ENCODE measurements around the gene CIITA. TPM values are rescaled to one million over a fixed set of nuclear protein-coding genes. Genes with fewer than 3 reads are reported as not detected.

CIITA gene
- total and polyA plus RNA-seq, 8 donors: under 0.01 to 67.1 (median 12.8) TPM

- H3K27me3 ChIP-seq: peaks cover 0 to 10% (median 0%) of the 10 kb centered on the region in 3 donors
- H3K36me3 ChIP-seq: no peaks in the 10 kb centered on the region
- 76 to 89% (median 84%) methylated on average over 13 of the region's 13 CpGs for WGBS, 5 donors
- H3K9me3 ChIP-seq: no peaks in the 10 kb centered on the region
- no peak for DNase-seq
- no peak for TF ChIP-seq POLR2A (IDR thresholded peaks at IDR 0.05)
- TF ChIP-seq CTCF (IDR thresholded peaks at IDR 0.05): no peak
- no peak for TF ChIP-seq POLR2AphosphoS5 (IDR thresholded peaks at IDR 0.05)
- no peak for TF ChIP-seq EP300 (IDR thresholded peaks at IDR 0.05)
- H3K27ac ChIP-seq: peak overlapping the region in 2 of 5 donors; percentile 17 to 60
- no peak overlapping the region for H3K4me3 ChIP-seq
- intact Hi-C loops (cut with DNase I; ENCODE audit: low total_unique reads): no loop called here
- H3K4me1 ChIP-seq: peaks cover 19 to 56% (median 30%) of the 10 kb centered on the region in 4 donors
Measured at GRCh38 chr16:10865991-10866966, 10.7 kb upstream of the CIITA start.

GRCh38 chr16:10867199-10867598, 9.8 kb upstream of the CIITA start:
- no peak for DNase-seq
- no peaks in the 10 kb centered on the region for H3K36me3 ChIP-seq
- H3K4me1 ChIP-seq: peaks cover 28 to 62% (median 37%) of the 10 kb centered on the region in 4 donors
- peak overlapping the region in 1 of 5 donors; percentile 63 for H3K27ac ChIP-seq
- WGBS, 5 donors: 82 to 94% (median 87%) methylated on average over 6 of the region's 6 CpGs
- TF ChIP-seq CTCF (IDR thresholded peaks at IDR 0.05): no peak
- no peak for TF ChIP-seq POLR2A (IDR thresholded peaks at IDR 0.05)
- TF ChIP-seq POLR2AphosphoS5 (IDR thresholded peaks at IDR 0.05): no peak
- TF ChIP-seq EP300 (IDR thresholded peaks at IDR 0.05): no peak
- intact Hi-C loops (cut with DNase I; ENCODE audit: low total_unique reads): no loop called here
- no peak overlapping the region for H3K4me3 ChIP-seq
- peaks cover 0 to 10% (median 0%) of the 10 kb centered on the region in 3 donors for H3K27me3 ChIP-seq
- no peaks in the 10 kb centered on the region for H3K9me3 ChIP-seq

- DNase-seq: no peak
- intact Hi-C loops (cut with DNase I; ENCODE audit: low total_unique reads): no loop called here
- Histone ChIP-seq H3K27me3 (peaks cover 0 to 10% (median 0%) of the 10 kb centered on the region in 3 donors), H3K27ac (peak overlapping the region in 3 of 5 donors; percentile 47 to 63 (median 54)), H3K4me3 (peak overlapping the region in 1 of 4 donors; percentile 22), H3K36me3 (no peaks in the 10 kb centered on the region), H3K9me3 (no peaks in the 10 kb centered on the region), H3K4me1 (peaks cover 32 to 63% (median 37%) of the 10 kb centered on the region in 4 donors)
- no peak for TF ChIP-seq POLR2A (IDR thresholded peaks at IDR 0.05)
- no peak for TF ChIP-seq EP300 (IDR thresholded peaks at IDR 0.05)
- no peak for TF ChIP-seq CTCF (IDR thresholded peaks at IDR 0.05)
- TF ChIP-seq POLR2AphosphoS5 (IDR thresholded peaks at IDR 0.05): no peak
- 61 to 75% (median 67%) methylated on average over 6 of the region's 6 CpGs for WGBS, 5 donors
Measured at GRCh38 chr16:10868104-10868595, 8.9 kb upstream of the CIITA start.

GRCh38 chr16:10868596-10869469, 8.2 kb upstream of the CIITA start:
- intact Hi-C loops (cut with DNase I; ENCODE audit: low total_unique reads): no loop called here
- Histone ChIP-seq H3K27me3 (peaks cover 0 to 10% (median 0%) of the 10 kb centered on the region in 3 donors), H3K4me3 (peak overlapping the region in 1 of 4 donors; percentile 22), H3K36me3 (no peaks in the 10 kb centered on the region), H3K9me3 (no peaks in the 10 kb centered on the region), H3K27ac (peak overlapping the region in 4 of 5 donors; percentile 47 to 63 (median 52)), H3K4me1 (peaks cover 32 to 63% (median 37%) of the 10 kb centered on the region in 4 donors)
- TF ChIP-seq POLR2A (IDR thresholded peaks at IDR 0.05) (no peak), EP300 (IDR thresholded peaks at IDR 0.05) (no peak), POLR2AphosphoS5 (IDR thresholded peaks at IDR 0.05) (no peak), CTCF (IDR thresholded peaks at IDR 0.05) (no peak)
- peak in 1 of 2 donors; percentile 71 for DNase-seq
- WGBS, 5 donors: 30 to 35% (median 32%) methylated on average over 13 of the region's 13 CpGs

All from stomach (tissue), 9 donors.